HL-60 (cell line): ENCODE results near the gene CXCR6.

Source experiments
- DNase-seq, 2 experiments: peaks; one replicate each; pipeline ENCODE4 v3.0.0-alpha.2; 2010 to 2020; ENCODE audit warnings: low read depth in 1 of 2, low spot score in 1 of 2
- H3K27ac ChIP-seq: fragments of 250-450 bp; sonication (Bioruptor Pico); replicated peaks from 2 replicates; pipeline ENCODE4 v1.5.1; 2020; ENCODE audit warnings: mild to moderate bottlenecking, moderate library complexity
- H3K27me3 ChIP-seq: fragments of 250-450 bp; sonication (Bioruptor Pico); 2 replicates; pipeline ENCODE4 v1.5.1; 2021; ENCODE audit warnings: mild to moderate bottlenecking, moderate library complexity; ENCODE audit not compliant: insufficient read depth, poor library complexity, severe bottlenecking
- H3K4me3 ChIP-seq: replicated peaks from 2 replicates; pipeline ENCODE4 v1.5.1; 2011; ENCODE audit warnings: mild to moderate bottlenecking, control low read depth, low read length; ENCODE audit not compliant: insufficient read depth
- GABPA ChIP-seq: IDR thresholded peaks from 2 replicates; pipeline ENCODE4 v1.6.1; 2012; ENCODE audit warnings: low read depth
- POLR2AphosphoS5 ChIP-seq: IDR thresholded peaks from 2 replicates; pipeline ENCODE4 v1.6.1; 2012; ENCODE audit warnings: low read depth
- TF ChIP-seq, protein P1 (sequence below): IDR thresholded peaks from one replicate; pipeline ENCODE4 v1.5.1; 2011; ENCODE audit warnings: low read length, control low read depth, inconsistent platforms; ENCODE audit not compliant: insufficient read depth
- TF ChIP-seq, protein P2 (sequence below): IDR thresholded peaks from 2 replicates; pipeline ENCODE4 v1.6.1; 2012; ENCODE audit warnings: low read depth; ENCODE audit not compliant: insufficient replicate concordance

The CXCR6 gene

DNA sequence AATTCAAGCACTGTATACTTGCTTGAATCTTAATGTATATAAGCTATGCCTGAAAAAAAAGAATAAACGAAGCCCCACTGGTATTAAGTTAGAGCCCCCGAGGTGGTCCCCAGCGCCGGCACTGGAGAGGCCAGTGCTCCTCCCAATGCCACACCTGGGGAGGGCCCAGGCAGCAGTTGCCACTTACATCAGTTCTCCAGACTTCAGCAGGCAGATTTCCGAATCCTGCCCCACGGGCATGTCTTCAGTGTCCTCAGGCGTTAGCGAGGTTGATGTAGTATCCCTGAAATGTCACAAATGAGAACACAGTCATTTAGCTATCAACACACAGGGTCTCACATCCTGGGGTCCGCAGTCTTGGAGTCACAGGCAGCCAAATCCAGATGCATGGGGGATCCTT lies 7.0 kb upstream of the CXCR6 start:
- Histone ChIP-seq H3K4me3 (no peak overlapping the region), H3K27me3 (no peaks in the 10 kb centered on the region), H3K27ac (no peak overlapping the region)
- no peak for DNase-seq
- TF ChIP-seq, protein P1, sequence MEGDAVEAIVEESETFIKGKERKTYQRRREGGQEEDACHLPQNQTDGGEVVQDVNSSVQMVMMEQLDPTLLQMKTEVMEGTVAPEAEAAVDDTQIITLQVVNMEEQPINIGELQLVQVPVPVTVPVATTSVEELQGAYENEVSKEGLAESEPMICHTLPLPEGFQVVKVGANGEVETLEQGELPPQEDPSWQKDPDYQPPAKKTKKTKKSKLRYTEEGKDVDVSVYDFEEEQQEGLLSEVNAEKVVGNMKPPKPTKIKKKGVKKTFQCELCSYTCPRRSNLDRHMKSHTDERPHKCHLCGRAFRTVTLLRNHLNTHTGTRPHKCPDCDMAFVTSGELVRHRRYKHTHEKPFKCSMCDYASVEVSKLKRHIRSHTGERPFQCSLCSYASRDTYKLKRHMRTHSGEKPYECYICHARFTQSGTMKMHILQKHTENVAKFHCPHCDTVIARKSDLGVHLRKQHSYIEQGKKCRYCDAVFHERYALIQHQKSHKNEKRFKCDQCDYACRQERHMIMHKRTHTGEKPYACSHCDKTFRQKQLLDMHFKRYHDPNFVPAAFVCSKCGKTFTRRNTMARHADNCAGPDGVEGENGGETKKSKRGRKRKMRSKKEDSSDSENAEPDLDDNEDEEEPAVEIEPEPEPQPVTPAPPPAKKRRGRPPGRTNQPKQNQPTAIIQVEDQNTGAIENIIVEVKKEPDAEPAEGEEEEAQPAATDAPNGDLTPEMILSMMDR = no peak
- no peak for TF ChIP-seq POLR2AphosphoS5
- TF ChIP-seq, protein P2, sequence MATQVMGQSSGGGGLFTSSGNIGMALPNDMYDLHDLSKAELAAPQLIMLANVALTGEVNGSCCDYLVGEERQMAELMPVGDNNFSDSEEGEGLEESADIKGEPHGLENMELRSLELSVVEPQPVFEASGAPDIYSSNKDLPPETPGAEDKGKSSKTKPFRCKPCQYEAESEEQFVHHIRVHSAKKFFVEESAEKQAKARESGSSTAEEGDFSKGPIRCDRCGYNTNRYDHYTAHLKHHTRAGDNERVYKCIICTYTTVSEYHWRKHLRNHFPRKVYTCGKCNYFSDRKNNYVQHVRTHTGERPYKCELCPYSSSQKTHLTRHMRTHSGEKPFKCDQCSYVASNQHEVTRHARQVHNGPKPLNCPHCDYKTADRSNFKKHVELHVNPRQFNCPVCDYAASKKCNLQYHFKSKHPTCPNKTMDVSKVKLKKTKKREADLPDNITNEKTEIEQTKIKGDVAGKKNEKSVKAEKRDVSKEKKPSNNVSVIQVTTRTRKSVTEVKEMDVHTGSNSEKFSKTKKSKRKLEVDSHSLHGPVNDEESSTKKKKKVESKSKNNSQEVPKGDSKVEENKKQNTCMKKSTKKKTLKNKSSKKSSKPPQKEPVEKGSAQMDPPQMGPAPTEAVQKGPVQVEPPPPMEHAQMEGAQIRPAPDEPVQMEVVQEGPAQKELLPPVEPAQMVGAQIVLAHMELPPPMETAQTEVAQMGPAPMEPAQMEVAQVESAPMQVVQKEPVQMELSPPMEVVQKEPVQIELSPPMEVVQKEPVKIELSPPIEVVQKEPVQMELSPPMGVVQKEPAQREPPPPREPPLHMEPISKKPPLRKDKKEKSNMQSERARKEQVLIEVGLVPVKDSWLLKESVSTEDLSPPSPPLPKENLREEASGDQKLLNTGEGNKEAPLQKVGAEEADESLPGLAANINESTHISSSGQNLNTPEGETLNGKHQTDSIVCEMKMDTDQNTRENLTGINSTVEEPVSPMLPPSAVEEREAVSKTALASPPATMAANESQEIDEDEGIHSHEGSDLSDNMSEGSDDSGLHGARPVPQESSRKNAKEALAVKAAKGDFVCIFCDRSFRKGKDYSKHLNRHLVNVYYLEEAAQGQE = no peak
- no peak for TF ChIP-seq GABPA

DNA sequence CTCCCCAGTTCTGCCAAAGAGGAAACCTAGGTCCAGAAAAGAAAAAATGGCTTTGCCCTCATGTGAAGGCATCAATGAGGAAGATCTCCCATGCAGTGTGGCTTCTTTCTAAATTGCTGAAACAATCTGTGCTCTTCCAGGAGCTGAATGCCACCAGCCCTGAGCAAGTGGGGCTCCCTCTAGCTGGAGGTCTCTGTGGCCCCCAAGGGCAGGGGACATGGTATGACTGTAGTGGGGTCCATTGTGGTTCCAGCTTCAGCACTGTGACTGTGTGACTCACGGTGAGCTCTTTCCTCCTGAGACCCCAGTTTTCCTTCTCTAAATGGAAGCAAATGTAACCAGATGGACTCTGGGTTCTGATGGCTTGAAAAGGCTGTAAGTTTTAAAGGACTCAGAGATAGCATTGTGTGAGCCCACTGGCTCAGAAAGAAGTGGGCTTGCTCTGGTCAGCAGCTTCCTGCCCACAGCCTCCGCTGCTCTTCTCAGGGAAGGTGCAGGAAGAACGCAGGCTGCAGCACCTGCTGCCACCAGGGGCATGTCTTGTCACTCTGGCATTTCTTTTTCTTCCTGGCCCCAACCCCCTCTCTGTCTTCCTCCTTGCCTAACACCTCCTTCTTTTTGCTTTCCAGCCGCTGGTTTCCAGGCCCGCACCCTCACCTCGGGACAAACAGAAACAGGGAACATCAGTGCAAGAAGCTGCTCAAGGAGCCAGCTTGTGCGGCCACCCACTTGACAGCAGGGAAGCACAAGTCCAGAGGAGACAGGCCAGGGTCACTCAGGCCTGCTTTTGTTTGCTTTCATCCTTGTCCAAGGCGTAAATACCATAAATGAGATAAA lies 5.8 kb upstream of the CXCR6 start:
- TF ChIP-seq, protein P1 = no peak
- TF ChIP-seq, protein P2 = no peak
- TF ChIP-seq GABPA = no peak
- no peak for DNase-seq
- no peak overlapping the region for H3K27ac ChIP-seq
- no peak overlapping the region for H3K4me3 ChIP-seq
- H3K27me3 ChIP-seq = no peaks in the 10 kb centered on the region

DNA sequence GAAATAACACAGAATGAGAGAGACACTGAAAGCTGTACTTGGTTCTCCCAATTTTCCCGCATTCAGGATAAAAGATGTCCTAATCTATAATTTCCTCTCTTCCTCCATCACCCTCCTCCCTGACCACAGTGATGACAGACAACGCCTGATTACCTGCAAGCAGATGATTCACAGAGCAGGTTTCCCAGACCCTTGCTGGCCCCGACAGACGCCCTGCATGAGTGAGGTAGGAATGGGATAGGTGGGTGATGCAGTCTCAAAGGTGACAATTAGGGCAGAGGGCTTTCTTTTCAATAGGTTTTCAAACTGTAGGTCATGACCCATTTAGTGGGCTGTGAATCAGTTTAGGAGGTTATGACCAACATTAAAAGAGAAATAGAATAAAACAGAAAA lies 5.2 kb upstream of the CXCR6 start:
- no peak overlapping the region for H3K4me3 ChIP-seq
- TF ChIP-seq, protein P1 = no peak
- no peak for DNase-seq
- no peaks in the 10 kb centered on the region for H3K27me3 ChIP-seq
- H3K27ac ChIP-seq = no peak overlapping the region

DNA sequence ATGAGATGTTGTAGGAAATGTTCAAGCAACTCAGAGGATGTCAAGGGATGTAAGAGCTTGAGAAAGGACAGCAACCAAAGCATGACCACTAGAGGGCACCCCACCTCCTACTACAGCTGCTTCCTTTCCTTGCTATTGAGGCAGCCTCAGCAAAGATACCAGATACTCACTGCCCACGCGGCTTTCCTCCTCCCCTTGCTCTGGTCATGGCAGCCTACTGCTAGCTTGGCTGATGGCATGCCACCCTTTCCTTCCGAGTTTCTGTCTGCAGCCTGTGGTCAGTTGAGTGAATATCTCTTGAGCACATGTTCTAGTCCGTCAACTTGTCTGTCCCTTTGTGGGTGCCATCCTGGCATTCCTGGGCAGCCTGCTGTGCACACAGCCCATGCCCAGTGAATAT lies 4.4 kb upstream of the CXCR6 start:
- TF ChIP-seq, protein P1 = peak; percentile 97
- TF ChIP-seq, protein P2 = no peak

More for the DNA sequence above, 4.4 kb upstream of the CXCR6 start:
- no peaks in the 10 kb centered on the region for H3K27me3 ChIP-seq
- H3K27ac ChIP-seq = no peak overlapping the region
- H3K4me3 ChIP-seq = no peak overlapping the region
- DNase-seq = peak; percentile 75 to 84
